ENCODE results near the gene PCSK7. TPM values are rescaled to one million over a fixed set of nuclear protein-coding genes. Genes with fewer than 3 reads are reported as not detected.

PCSK7 gene
- total RNA-seq, 1 experiment from 2014 or later: 30.0 TPM

- CTCF ChIA-PET: no interaction called here
- intact Hi-C loops (cut with micrococcal nuclease): no loop called here
- no peaks in the 10 kb centered on the region for H3K9me2 ChIP-seq (ENCODE audit: insufficient read depth)
- H3K4me2 ChIP-seq (ENCODE audit: low read length): no peak overlapping the region
- RAD21 ChIA-PET (ENCODE audit: low non-redundant PET in 1 of 2, low total read pairs in 2 of 2, uncharacterized antibody in 2 of 2, unreplicated experiment in 2 of 2): no interaction called here
- POLR2A ChIA-PET: no interaction called here
- H3K4me1 ChIP-seq (ENCODE audit: control insufficient read depth in 1 of 2, insufficient read depth in 2 of 2, low read length in 2 of 2): peaks cover 9 to 14% of the 10 kb centered on the region in 2 experiments
- no peaks in the 10 kb centered on the region for H3K79me2 ChIP-seq (ENCODE audit: insufficient read depth, low read length)
- H3K27me3 ChIP-seq (ENCODE audit: insufficient read depth, low read length): no peaks in the 10 kb centered on the region
- TF ChIP-seq POLR2AphosphoS5 (IDR thresholded peaks at IDR 0.05; ENCODE audit: low read depth, low read length): no peak
- TF ChIP-seq ZBTB33 (IDR thresholded peaks at IDR 0.05; ENCODE audit: extremely low read depth, insufficient replicate concordance, low read length): no peak
- no peak for TF ChIP-seq EZH2phosphoT487 (IDR thresholded peaks at IDR 0.05; ENCODE audit: borderline replicate concordance)
- H3K36me3 ChIP-seq (ENCODE audit: control insufficient read depth in 1 of 2, insufficient read depth in 2 of 2, low read length in 2 of 2): peaks cover 16 to 19% of the 10 kb centered on the region in 2 experiments; a peak in 3 of 4 replicates
- ATAC-seq: no peak
- BruUV-seq (replicated peaks): no TSS peak
- no peak for DNase-seq (ENCODE audit: low read depth, low spot score)
- no peak overlapping the region for H3K4me3 ChIP-seq (replicated peaks in 1 of 2; ENCODE audit: low read depth in 1 of 2, low read length in 2 of 2)
- no peaks in the 10 kb centered on the region for H3K9me3 ChIP-seq (ENCODE audit: control insufficient read depth in 1 of 2, insufficient read depth in 1 of 2, low read depth in 1 of 2, low read length in 2 of 2)
- no peak overlapping the region for H3K27ac ChIP-seq (ENCODE audit: low read depth, low read length)
- no peaks in the 10 kb centered on the region for H4K20me1 ChIP-seq (ENCODE audit: insufficient read depth)
- H2AFZ ChIP-seq (ENCODE audit: low read depth, low read length, poor library complexity, severe bottlenecking): no peak overlapping the region
- no peak overlapping the region for H3K9ac ChIP-seq (ENCODE audit: low read length)
These were observed 14.5 kb downstream of the PCSK7 start for GRCh38 chr11:117217141-117218084.
